ENCODE measurements around the gene CNPY1.

GRCh38 chr7:155460926-155461613 lies 85.3 kb downstream of the CNPY1 start:
- TF ChIP-seq POLR2A (IDR thresholded peaks at IDR 0.05; ENCODE audit: low read depth) (no peak), EP300 (IDR thresholded peaks at IDR 0.05) (no peak), POLR2AphosphoS5 (IDR thresholded peaks at IDR 0.05) (no peak)
- TF ChIP-seq, protein P1, sequence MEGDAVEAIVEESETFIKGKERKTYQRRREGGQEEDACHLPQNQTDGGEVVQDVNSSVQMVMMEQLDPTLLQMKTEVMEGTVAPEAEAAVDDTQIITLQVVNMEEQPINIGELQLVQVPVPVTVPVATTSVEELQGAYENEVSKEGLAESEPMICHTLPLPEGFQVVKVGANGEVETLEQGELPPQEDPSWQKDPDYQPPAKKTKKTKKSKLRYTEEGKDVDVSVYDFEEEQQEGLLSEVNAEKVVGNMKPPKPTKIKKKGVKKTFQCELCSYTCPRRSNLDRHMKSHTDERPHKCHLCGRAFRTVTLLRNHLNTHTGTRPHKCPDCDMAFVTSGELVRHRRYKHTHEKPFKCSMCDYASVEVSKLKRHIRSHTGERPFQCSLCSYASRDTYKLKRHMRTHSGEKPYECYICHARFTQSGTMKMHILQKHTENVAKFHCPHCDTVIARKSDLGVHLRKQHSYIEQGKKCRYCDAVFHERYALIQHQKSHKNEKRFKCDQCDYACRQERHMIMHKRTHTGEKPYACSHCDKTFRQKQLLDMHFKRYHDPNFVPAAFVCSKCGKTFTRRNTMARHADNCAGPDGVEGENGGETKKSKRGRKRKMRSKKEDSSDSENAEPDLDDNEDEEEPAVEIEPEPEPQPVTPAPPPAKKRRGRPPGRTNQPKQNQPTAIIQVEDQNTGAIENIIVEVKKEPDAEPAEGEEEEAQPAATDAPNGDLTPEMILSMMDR (IDR thresholded peaks at IDR 0.05): no peak
